ENCODE measurements around the gene ST7L.
A peak's percentile ranks its signal among the peaks of the same experiment; 100 is the strongest.

Gene ST7L

GRCh38 chr1:112505878-112506277, 113.1 kb downstream of the ST7L start:
- DNase-seq (ENCODE audit: low read depth, low spot score): no peak
- H3K27me3 ChIP-seq (ENCODE audit: insufficient read depth, insufficient read length): peaks cover 95% of the 10 kb centered on the region

DNA sequence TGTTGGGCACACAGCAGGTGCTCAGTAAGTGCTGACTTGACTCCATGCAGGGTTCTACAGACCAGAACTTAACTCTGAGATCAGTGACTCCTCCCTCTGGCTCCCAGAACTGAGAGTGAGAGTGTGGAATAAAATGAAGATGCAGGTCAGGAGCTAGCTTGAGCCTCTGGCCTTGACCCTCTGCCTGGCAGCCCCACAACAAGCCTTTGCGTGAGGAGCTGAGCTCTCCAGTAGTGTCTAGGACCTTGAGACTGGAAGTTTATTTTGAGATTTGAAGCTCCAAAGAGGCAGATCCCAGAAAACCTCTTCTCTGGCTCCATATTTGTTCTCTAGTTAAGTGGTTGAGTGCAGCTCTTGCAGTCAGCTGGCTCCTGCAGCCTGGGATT, 113.5 kb downstream of the ST7L start:
- Histone ChIP-seq H3K27me3 (ENCODE audit: insufficient read depth, insufficient read length) (peaks cover 95% of the 10 kb centered on the region), H3K4me1 (ENCODE audit: insufficient read depth, insufficient read length) (peaks cover 25% of the 10 kb centered on the region), H3K36me3 (ENCODE audit: insufficient read depth, insufficient read length, low read length) (no peaks in the 10 kb centered on the region), H3K9me3 (ENCODE audit: insufficient read depth, low read length) (no peaks in the 10 kb centered on the region), H3K4me3 (ENCODE audit: insufficient read length, low read depth) (no peak overlapping the region), H3K9ac (ENCODE audit: insufficient read length, low read depth) (no peak overlapping the region)
- TF ChIP-seq YY1 (IDR thresholded peaks at IDR 0.05; ENCODE audit: insufficient read depth, insufficient read length) (no peak), SUZ12 (IDR thresholded peaks at IDR 0.05; ENCODE audit: extremely low read depth, insufficient read depth, insufficient read length) (no peak), ZNF274 (IDR thresholded peaks at IDR 0.05; ENCODE audit: low read depth, low read length) (no peak)
- DNase-seq (ENCODE audit: low read depth, low spot score): no peak

More at GRCh38 chr1:112505878-112506277, 113.1 kb downstream of the ST7L start:
- no peaks in the 10 kb centered on the region for H3K36me3 ChIP-seq (ENCODE audit: insufficient read depth, insufficient read length, low read length)
- no peaks in the 10 kb centered on the region for H3K9me3 ChIP-seq (ENCODE audit: insufficient read depth, low read length)
- peaks cover 26% of the 10 kb centered on the region for H3K4me1 ChIP-seq (ENCODE audit: insufficient read depth, insufficient read length)
- H3K9ac ChIP-seq (ENCODE audit: insufficient read length, low read depth): no peak overlapping the region
- H3K4me3 ChIP-seq (ENCODE audit: insufficient read length, low read depth): no peak overlapping the region
- TF ChIP-seq YY1 (IDR thresholded peaks at IDR 0.05; ENCODE audit: insufficient read depth, insufficient read length) (no peak), ZNF274 (IDR thresholded peaks at IDR 0.05; ENCODE audit: low read depth, low read length) (no peak), SUZ12 (IDR thresholded peaks at IDR 0.05; ENCODE audit: extremely low read depth, insufficient read depth, insufficient read length) (no peak)

GRCh38 chr1:112504661-112505399, 114.1 kb downstream of the ST7L start:
- Histone ChIP-seq H3K9me3 (ENCODE audit: insufficient read depth, low read length) (no peaks in the 10 kb centered on the region), H3K27me3 (ENCODE audit: insufficient read depth, insufficient read length) (peaks cover 95% of the 10 kb centered on the region), H3K4me1 (ENCODE audit: insufficient read depth, insufficient read length) (peaks cover 21% of the 10 kb centered on the region), H3K4me3 (ENCODE audit: insufficient read length, low read depth) (no peak overlapping the region), H3K9ac (ENCODE audit: insufficient read length, low read depth) (no peak overlapping the region), H3K36me3 (ENCODE audit: insufficient read depth, insufficient read length, low read length) (no peaks in the 10 kb centered on the region)
- TF ChIP-seq ZNF274 (IDR thresholded peaks at IDR 0.05; ENCODE audit: low read depth, low read length): no peak
- no peak for TF ChIP-seq SUZ12 (IDR thresholded peaks at IDR 0.05; ENCODE audit: extremely low read depth, insufficient read depth, insufficient read length)
- TF ChIP-seq YY1 (IDR thresholded peaks at IDR 0.05; ENCODE audit: insufficient read depth, insufficient read length): no peak
- no peak for DNase-seq (ENCODE audit: low read depth, low spot score)

DNA sequence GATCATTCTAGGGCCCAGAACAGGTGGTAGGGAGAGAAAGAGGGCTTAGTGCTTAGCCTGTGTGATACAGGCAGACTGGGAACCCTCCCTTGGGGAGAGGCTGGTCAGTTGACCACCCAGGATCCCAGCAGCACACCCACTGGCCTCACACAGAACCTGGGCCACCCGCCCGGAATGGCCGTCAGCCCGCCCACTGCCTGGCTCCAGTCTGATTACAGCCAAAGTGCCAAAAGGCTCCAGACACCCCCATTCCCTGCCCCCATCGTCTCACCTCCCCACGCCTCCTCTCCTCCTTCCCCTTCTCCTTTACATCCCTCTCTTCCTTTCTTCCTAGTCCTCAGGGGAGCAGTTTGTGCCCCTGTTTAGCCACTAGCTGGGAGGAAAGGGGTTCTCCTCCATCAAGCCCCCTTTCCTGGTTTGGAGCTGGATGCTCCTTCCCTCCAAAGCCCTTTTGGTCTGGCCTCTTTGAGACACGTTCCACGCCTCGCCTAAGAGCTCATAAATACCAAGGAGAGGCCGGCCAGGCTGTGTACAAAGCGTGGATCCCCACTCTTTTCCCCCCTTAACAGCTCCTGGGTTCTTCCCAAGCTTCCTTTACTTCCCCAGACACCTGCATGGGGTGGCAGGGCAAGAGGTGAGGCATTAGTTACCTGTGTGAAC, 114.8 kb downstream of the ST7L start:
- no peak for DNase-seq (ENCODE audit: low read depth, low spot score)
- TF ChIP-seq YY1 (IDR thresholded peaks at IDR 0.05; ENCODE audit: insufficient read depth, insufficient read length) (no peak), SUZ12 (IDR thresholded peaks at IDR 0.05; ENCODE audit: extremely low read depth, insufficient read depth, insufficient read length) (no peak), ZNF274 (IDR thresholded peaks at IDR 0.05; ENCODE audit: low read depth, low read length) (no peak)
- peaks cover 93% of the 10 kb centered on the region for H3K27me3 ChIP-seq (ENCODE audit: insufficient read depth, insufficient read length)

GRCh38 chr1:112502826-112503225, 116.1 kb downstream of the ST7L start:
- Histone ChIP-seq H3K9ac (ENCODE audit: insufficient read length, low read depth) (peak overlapping the region; percentile 34), H3K9me3 (ENCODE audit: insufficient read depth, low read length) (no peaks in the 10 kb centered on the region), H3K4me3 (ENCODE audit: insufficient read length, low read depth) (no peak overlapping the region), H3K4me1 (ENCODE audit: insufficient read depth, insufficient read length) (peaks cover 17% of the 10 kb centered on the region), H3K27me3 (ENCODE audit: insufficient read depth, insufficient read length) (peaks cover 80% of the 10 kb centered on the region), H3K36me3 (ENCODE audit: insufficient read depth, insufficient read length, low read length) (no peaks in the 10 kb centered on the region)
- no peak for TF ChIP-seq SUZ12 (IDR thresholded peaks at IDR 0.05; ENCODE audit: extremely low read depth, insufficient read depth, insufficient read length)
- TF ChIP-seq YY1 (IDR thresholded peaks at IDR 0.05; ENCODE audit: insufficient read depth, insufficient read length): no peak
- no peak for TF ChIP-seq ZNF274 (IDR thresholded peaks at IDR 0.05; ENCODE audit: low read depth, low read length)
- DNase-seq (ENCODE audit: low read depth, low spot score): no peak

More for the DNA sequence above, 114.8 kb downstream of the ST7L start:
- H3K9ac ChIP-seq (ENCODE audit: insufficient read length, low read depth): no peak overlapping the region
- H3K4me3 ChIP-seq (ENCODE audit: insufficient read length, low read depth): no peak overlapping the region
- no peaks in the 10 kb centered on the region for H3K9me3 ChIP-seq (ENCODE audit: insufficient read depth, low read length)
- H3K36me3 ChIP-seq (ENCODE audit: insufficient read depth, insufficient read length, low read length): no peaks in the 10 kb centered on the region
- peaks cover 17% of the 10 kb centered on the region for H3K4me1 ChIP-seq (ENCODE audit: insufficient read depth, insufficient read length)

GRCh38 chr1:112501810-112502641, 116.9 kb downstream of the ST7L start:
- Histone ChIP-seq H3K4me1 (ENCODE audit: insufficient read depth, insufficient read length) (peaks cover 17% of the 10 kb centered on the region), H3K9me3 (ENCODE audit: insufficient read depth, low read length) (no peaks in the 10 kb centered on the region), H3K36me3 (ENCODE audit: insufficient read depth, insufficient read length, low read length) (no peaks in the 10 kb centered on the region), H3K27me3 (ENCODE audit: insufficient read depth, insufficient read length) (peaks cover 72% of the 10 kb centered on the region), H3K4me3 (ENCODE audit: insufficient read length, low read depth) (peak overlapping the region; percentile 54), H3K9ac (ENCODE audit: insufficient read length, low read depth) (peak overlapping the region; percentile 52)
- no peak for DNase-seq (ENCODE audit: low read depth, low spot score)
- no peak for TF ChIP-seq SUZ12 (IDR thresholded peaks at IDR 0.05; ENCODE audit: extremely low read depth, insufficient read depth, insufficient read length)
- no peak for TF ChIP-seq ZNF274 (IDR thresholded peaks at IDR 0.05; ENCODE audit: low read depth, low read length)
- no peak for TF ChIP-seq YY1 (IDR thresholded peaks at IDR 0.05; ENCODE audit: insufficient read depth, insufficient read length)

Data from NT2/D1 (cell line).